ENCODE measurements around the gene IRAK2.
"Not testable (repeated sequence)": the region's sequence is repeated elsewhere in the genome, so short reads cannot be mapped to it uniquely, and the experiment has no call there.

Gene IRAK2

GRCh38 chr3:10160346-10160745 is 4.4 kb upstream of the IRAK2 start:
- DNase-seq (ENCODE audit: low read depth), result no peak

- no peak for DNase-seq (ENCODE audit: low read depth)
Observed at GRCh38 chr3:10160925-10161324, 3.8 kb upstream of the IRAK2 start.

DNA sequence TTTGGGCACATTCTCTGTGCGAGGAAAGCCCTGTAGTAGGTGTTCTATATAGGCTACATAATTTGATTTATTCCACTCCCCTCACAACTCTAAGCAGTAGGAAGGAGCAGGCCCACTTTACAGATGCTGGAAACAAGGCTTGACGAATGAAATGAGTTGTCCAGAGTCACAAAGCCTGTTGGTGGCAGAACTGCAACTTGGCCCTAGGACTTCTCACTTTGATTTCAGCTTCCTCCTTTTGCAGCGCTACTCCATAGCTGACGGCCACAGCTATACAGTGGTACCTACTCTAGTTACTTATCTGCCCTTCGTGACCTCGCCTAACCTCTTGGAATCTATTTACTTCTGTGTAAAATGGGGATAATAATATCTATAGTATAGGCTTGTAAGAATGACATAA is 2.5 kb upstream of the IRAK2 start:
- no peak for DNase-seq (ENCODE audit: low read depth)

GRCh38 chr3:10164201-10164545 is 546 bp upstream of the IRAK2 start:
- not testable (repeated sequence) for DNase-seq (ENCODE audit: low read depth)

DNA sequence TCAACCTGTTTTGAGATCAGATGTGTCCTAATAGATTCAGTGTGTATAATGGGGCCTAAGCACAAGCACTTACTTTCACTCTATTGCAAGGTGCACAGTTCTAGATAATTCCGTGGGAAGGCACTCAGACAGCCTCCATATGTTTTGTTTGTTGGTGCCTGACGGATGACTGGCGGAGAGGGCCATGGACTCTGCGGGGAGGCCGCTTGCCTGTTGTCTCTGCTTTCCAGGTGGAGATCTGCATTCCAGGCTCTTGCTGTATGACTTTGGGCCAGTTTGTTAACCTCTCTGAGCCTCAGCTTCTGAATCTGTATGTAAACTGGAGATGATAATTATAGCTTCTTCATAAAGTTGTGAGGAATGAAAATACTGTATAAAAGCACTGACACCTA is 1.5 kb downstream of the IRAK2 start:
- no peak for DNase-seq (ENCODE audit: low read depth)

DNA sequence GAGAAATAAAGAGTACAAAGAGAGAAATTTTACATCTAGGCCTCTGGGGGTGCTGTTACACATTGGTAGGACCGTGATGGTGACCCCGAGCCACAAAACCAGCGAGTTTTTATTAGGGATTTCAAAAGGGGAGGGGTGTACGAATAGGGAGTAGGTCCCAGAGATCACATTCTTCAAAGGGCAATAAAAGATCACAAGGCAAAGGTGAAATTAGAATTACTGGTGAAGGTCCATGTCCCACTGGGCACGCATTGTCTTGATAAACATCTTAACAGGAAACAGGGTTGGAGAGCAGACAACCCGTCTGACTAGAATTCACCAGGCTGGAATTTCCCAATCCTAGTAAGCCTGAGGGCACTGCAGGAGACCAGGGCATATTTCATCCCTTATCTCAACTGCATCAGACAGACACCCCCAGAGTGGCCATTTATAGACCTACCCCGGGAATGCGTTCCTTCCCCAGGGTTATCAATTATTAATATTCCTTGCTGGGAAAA is 4.3 kb downstream of the IRAK2 start:
- DNase-seq (ENCODE audit: low read depth), result no peak

- DNase-seq (ENCODE audit: low read depth), result no peak
Observed at GRCh38 chr3:10170915-10171478, 6.3 kb downstream of the IRAK2 start.

DNA sequence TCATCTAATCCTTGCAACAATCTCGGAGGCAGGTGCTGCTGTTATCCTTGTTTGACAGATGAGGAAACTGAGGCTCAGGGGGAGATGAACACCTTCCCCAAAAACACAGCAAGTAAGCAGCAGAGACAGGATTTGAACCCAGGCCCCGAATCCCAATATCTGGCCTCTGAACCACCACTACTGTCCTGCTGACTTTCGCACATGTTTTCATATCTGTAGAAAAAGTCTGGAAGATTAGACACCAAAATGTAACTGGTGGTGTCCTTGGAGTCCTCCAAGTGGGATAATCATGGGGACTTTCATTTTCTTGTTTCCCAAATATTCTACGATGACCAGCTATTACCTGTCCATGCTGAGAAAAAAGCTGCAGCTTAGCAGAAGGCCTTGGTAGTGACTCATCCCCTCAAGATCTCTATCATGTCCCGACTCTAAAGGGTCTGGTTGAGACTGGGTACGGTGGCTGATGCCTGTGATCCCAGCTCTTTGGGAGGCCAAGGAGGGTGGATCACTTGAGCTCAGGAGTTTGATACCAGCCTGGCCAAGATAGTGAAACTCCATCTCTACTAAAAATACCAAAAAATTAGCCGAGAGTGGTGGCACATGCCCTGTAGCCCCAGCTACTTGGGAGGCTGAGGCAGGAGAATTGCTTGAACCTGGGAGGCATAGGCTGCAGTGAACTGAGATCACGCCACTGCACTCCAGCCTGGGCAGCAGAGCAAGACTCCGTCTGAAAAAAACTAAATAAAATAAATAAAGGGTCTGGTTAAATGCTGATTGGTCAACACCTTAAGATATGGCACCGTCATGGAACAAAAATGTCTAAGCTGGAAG is 8.6 kb downstream of the IRAK2 start:
- DNase-seq (ENCODE audit: low read depth), result no peak

GRCh38 chr3:10173926-10174435 is 9.3 kb downstream of the IRAK2 start:
- no peak for DNase-seq (ENCODE audit: low read depth)

GRCh38 chr3:10175334-10175733 is 10.6 kb downstream of the IRAK2 start:
- not testable (repeated sequence) for DNase-seq (ENCODE audit: low read depth)

DNA sequence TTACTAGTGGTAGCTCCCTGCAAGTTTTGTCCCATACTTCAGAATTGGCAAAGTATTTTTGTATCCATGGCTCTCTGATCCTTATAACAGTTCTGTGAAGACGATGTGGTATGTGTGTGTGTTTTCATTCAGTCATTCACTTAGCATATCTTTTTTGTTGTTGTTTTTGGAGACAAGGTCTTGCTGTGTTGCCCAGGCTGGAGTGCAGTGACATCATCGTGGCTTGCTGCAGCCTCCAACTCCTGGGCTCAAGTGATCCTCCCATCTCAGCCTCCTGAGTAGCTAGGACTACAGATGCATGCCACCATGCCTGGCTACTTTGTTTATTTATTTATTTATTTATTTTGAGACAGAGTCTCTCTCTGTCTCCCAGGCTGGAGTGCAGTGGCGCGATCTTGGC is 11.4 kb downstream of the IRAK2 start:
- not testable (repeated sequence) for DNase-seq (ENCODE audit: low read depth)

GRCh38 chr3:10177737-10178136 is 13.0 kb downstream of the IRAK2 start:
- no peak for DNase-seq (ENCODE audit: low read depth)

DNA sequence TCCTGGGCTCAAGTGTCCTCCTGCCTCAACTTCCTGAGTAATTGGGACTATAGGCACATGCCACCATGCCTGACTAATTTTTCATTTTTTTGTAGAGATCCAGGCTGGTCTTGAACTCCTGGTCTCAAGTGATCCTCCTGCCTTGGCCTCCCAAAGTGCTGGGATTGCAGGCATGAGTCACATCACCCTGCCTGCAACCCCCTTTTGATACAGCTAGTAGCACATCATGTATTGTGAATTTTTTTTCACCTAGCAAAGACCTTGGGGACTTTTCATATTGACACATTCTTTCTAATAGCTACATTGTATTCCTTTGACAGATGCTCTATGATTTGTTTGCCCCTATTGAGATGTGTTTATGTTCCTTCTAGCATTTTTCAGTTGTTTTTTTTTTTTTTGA is 14.2 kb downstream of the IRAK2 start:
- DNase-seq (ENCODE audit: low read depth), result no peak

DNA sequence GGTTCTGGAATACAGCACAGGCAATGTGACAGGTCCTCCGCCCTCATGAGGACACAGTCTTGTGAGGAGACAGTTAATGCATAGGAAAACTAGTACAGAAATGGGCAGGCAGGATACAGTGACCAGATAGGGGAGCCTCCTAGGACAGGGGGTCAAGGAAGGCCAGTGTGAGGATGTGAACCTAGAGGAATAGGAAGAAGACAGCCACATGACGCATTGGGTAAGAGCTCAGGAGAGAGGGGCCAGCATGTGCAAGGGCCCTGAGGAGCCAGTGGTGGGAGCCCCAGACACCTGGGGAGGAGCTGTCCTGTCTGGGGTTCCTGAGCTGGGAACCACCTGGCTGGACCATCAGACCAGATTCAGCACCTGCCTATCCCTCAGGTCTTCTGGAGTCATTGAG is 15.6 kb downstream of the IRAK2 start:
- no peak for DNase-seq (ENCODE audit: low read depth)

- DNase-seq (ENCODE audit: low read depth), result no peak
Observed at GRCh38 chr3:10180738-10181295, 16.1 kb downstream of the IRAK2 start.

DNA sequence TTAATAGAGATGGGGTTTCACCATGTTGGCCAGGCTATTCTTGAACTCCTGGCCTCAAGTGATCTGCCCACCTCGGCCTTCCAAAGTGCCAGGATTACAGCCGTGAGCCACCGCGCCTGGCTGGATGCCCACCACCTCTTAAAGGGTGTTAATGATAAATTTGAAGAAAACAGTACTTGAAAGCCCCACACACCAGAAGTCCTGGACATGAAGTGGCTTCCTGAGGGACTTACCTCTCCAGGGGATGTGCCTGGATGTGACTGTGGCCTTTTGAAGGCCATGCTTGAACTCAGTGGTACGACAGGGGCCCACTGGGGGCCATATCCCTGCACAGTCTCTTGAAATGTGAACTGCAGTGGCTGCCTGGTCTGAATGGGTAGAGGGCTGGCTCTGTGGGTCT is 18.2 kb downstream of the IRAK2 start:
- no peak for DNase-seq (ENCODE audit: low read depth)

DNA sequence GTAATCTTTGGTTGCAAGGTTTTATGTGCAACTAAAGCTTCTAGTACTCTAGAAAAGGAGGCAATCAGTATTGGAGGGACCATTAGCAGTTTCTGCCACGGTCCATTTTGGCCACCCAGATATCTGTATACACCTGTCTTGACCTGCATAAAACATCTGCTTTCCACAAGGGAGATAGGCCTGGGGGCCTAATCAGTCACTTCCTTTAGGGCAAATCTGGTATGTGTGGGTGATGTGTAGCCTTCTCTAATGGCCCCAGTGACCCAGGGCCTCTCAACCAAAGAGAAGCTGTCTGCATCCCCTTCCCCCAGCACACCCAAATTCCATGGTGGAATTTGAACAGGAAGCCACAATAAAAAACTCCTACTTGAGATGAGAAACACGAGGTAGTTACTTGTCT is 19.5 kb downstream of the IRAK2 start:
- DNase-seq (ENCODE audit: low read depth), result no peak

- no peak for DNase-seq (ENCODE audit: low read depth)
Observed at GRCh38 chr3:10185804-10186762, 21.4 kb downstream of the IRAK2 start.

DNA sequence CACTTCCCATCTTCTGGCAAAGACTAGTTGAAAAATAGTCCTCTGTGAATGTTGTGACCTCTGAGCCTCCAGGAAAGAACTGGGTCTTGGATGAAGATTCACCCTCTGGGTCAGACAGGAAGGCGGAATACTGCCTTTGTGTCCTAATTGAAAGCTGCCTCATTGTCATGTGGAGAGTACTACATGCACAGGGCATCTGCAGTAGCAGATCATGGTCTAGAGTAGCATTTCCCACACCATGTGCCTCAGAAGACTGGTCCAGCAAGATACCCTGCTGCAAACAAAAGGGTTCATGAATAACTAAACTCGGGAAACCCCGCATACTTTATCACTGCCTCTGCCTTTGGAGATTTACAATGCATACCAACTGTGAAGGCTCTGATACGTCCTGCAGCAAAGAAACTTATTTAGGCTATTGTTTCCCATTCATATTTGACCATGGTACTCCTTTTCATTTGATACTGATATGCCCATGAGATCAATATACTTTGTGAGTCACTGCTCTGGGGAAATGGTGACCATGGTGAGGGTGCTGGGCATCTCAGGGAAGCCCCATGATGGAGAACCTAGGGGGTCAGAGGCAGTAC is 22.7 kb downstream of the IRAK2 start:
- DNase-seq (ENCODE audit: low read depth), result no peak

GRCh38 chr3:10187944-10188343 is 23.2 kb downstream of the IRAK2 start:
- no peak for DNase-seq (ENCODE audit: low read depth)

DNA sequence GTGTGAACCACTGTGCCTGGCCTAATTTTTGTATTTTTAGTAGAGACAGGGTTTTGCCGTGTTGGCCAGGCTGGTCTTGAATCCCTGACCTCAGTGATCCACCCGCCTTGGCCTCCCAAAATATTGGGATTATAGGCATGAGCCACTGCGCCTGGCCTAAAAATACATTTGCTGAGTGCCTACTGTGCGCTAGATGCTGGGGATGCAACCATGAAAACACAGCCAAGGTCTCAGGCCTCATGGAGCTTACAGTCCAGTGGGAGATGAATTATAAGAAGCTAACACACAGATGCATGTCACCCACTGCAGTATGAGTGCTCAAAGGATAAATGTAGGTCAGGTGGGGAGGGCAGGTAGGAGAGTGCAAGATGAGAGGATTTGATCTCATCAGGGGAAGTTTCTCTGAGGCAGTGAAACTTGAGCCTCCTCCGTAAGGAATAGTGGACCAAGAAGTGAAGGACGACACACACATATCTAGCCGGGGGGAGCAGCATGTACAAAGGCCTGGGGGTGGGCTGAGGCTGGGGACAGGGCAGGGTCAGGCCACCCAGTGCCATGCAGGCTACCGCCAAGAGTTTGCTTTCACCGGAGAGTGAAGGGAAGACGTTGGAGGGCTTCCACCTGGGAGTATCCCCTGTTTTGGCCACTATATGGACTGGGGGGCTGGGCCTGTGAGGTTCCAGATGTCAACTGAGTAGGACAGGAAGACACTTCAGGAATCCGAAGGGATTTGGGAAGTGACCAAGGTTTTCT is 24.3 kb downstream of the IRAK2 start:
- DNase-seq (ENCODE audit: low read depth), result no peak
